GM08714 (cell line): Measurements from ENCODE around the gene GOLGA7B.
"Not testable (repeated sequence)": the region's sequence is repeated elsewhere in the genome, so short reads cannot be mapped to it uniquely, and the experiment has no call there.

Experiments used
- H3K4me3 ChIP-seq: fragments of 200-500 bp; sonication (Bioruptor generic); 2 replicates; pipeline ENCODE4 v1.5.1; 2014; ENCODE audit warnings: mild to moderate bottlenecking, low read length, inconsistent platforms
- ZNF274 ChIP-seq: IDR thresholded peaks from 2 replicates; pipeline ENCODE4 v1.6.1; 2012; ENCODE audit warnings: mild to moderate bottlenecking, low read depth, low read length

Gene GOLGA7B

DNA sequence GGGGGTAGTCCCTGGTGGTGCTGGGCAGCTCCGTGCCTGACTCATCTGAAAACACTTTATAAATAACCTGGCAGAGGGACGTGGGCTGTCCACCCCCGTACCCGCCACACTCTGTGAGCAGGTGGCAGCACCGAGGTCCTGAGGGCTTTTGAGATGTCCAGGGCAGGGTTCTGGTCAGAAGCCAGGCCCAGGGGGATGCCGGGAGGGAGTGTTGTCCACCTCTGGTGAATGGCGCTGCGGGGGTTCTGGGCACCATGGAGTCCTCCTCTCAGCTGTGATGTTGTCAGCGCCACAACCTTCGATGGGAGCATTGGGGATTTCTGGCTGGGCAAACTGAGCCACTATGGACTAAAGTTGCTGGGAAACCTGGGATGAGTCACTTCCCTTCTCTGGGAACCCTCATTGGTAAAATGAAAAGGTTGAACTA, 27.4 kb upstream of the GOLGA7B start:
- H3K4me3 ChIP-seq: no peak overlapping the region
- no peak for TF ChIP-seq ZNF274

DNA sequence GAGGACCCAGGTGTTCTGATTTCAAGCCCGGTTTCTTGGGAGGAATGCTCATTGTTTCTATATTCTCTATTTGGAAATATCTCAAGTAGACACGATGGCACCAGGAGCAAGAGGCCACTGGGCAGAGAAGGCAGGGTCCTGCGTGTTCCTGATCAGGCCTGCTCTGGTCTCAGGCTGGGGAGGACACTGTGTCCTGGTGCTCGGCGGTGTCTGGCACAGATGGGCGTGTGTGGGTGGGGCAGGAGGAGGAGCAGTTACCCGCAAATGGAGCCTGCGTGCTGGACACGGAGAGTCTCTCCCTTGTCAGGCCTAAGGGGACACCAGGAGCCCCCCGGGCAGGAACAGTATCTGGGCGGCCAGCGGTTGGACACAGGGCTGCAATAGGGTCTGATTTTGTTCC, 25.9 kb upstream of the GOLGA7B start:
- no peak overlapping the region for H3K4me3 ChIP-seq
- TF ChIP-seq ZNF274: no peak

DNA sequence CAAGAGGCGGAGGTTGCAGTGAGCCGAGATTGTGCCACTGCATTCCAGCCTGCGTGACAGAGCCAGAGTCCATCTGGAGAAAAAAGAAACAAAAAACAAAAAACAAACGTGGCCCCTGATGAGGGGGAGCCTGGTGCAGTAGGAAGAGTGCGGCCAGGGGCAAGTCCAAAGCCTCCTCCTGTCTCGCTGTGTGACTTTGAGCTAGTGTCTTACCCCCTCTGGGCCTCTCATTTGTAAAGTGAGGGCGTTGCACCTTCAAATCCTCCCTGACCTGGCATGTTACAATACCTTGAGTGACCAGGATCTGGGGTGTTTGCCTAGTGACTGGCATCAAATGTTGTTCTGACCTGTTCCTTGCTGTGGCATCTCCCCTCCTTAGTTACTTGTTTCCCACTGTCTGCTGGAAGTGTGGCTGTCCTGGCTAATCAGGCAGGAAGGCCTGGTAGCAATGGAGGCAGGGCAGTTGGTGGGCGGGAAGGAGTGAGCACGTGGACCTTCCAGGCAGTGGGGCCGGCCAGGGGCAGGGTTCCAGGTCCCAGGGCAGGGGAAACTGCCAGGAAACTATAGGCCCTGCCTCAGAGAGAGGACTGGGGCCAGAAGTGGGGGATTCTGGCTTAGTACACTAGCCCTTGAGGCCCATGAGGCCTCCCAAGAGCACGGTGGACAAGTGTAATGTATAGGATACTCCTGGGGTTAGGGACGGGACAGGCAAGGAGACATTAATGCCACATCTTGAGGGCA, 24.5 kb upstream of the GOLGA7B start:
- H3K4me3 ChIP-seq: no peak overlapping the region
- no peak for TF ChIP-seq ZNF274

DNA sequence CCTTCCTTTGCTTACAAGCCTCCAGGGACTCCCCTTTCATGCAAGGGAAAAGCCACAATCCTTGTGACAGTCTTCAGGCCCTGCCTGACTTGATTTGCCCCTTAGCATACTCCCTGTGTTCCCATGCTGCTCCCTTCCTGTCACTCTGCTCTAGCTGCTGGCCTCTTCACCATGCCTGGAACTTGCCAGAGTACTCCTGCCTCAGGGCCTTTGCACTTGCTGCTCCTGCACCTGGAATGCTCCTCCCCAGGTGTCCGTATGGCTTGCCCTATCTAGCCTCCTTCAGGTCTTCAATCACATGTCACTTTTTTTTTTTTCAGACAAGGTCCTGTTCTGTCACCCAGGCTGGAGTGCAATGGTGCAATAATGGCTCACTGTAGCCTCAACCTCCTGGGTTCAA, 22.8 kb upstream of the GOLGA7B start:
- no peak for TF ChIP-seq ZNF274
- no peak overlapping the region for H3K4me3 ChIP-seq

DNA sequence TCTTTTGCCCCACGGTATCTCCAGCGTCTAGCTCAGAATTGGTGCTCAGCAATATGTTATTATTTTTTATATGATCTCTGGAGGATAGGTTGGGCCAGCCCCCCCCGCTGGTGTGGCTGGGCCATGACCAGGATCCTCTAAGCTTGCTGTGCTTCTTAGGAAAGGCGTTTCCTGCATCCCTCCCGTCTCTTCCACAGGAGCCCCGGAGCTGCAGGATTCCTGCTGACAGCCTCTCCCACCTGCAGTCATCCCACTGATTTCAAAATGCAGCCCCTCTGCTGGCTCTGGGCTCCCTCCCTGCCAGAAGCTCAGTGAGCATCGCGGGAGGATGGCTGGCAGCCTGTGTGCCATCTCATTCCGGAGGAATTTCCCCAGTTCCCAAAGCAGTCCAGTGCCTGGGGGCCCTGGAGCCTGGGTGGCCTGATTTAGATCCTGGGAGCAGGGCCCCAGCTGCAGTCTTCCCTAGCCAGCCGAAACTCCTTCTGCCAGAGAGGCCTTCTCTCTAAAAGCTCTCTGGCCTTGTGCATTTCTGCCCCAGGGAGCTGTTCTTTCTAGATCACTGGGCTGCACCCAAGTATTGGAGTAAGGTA, 21.8 kb upstream of the GOLGA7B start:
- no peak for TF ChIP-seq ZNF274

DNA sequence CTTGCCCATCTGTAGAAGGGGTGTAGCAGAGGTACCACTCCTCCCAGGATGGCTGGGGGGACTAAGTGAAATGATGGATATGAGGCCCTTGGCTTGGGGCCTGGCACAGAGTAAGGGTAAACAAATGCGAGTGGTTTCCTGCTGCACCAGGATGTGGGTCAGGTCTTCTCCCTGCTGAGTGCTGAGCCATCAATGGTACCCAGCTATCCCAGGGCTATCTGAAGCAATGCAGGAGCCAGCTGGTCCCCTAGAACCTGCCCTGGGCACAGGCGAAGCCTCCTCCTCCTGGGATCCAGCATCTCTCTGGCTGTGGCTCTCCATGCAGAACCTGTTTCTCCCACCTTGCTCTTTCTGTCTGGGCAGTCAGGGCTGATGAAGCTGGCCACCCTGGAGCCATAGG, 20.9 kb upstream of the GOLGA7B start:
- TF ChIP-seq ZNF274: no peak
- no peak overlapping the region for H3K4me3 ChIP-seq

More for the DNA sequence above, 21.8 kb upstream of the GOLGA7B start:
- no peak overlapping the region for H3K4me3 ChIP-seq

DNA sequence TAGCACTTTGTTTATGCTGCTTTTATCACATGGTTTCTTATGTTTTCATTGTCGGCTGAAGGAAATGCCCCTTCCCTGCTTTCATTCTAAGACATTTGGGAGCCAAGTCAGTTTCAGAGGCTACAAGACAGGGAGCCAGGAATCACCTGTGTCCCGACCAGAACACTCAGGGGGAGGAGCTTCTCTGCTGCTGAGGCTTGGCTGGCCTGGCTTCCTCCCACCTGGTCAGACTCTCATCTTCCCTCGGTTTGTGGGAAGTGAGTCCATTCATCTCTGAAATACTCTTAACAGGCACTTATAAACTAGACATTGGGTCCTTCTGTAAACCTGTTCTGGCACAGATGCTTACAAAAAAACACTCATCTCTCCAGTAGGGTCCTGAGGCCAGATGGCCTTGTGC, 19.6 kb upstream of the GOLGA7B start:
- TF ChIP-seq ZNF274: no peak
- H3K4me3 ChIP-seq: no peak overlapping the region

DNA sequence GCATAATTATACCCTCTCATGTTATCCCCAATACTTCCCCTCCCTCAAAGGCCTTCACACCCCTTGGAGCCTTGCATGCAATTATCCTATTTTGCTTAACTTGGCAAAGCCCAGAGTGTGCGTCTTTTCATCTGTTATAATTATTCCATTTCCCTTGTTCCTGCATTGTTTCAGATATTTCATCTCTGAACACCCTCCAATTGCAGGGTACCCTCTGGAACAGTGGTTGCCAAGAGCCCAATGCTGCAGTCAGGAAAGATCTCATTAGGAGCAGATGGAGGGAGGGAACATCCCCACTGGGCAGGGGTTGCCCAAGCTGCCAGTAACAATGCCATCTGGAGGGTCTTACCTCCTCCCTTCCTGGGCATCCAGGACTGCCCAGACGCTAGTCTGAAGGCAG, 18.4 kb upstream of the GOLGA7B start:
- TF ChIP-seq ZNF274: no peak

DNA sequence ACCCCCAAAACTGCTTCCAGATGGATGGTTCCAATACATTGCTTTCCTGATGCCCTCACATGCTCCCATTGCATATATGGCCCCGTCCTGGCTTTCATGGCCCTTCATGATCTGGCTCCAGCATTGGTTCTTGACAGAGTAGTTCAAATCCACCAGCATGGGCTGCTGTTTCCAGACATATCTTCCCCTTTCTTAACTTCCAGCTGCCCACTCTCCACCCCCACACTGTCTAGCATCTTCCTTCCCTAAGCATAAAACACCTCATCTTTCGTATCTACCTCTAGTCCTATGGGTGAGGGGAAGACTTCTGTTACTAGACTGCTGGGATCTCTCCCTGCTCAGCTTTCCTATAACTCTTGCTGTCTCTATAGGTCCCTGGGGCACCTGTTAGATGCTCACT, 13.2 kb upstream of the GOLGA7B start:
- no peak for TF ChIP-seq ZNF274
- H3K4me3 ChIP-seq: no peak overlapping the region

More for the DNA sequence above, 18.4 kb upstream of the GOLGA7B start:
- H3K4me3 ChIP-seq: no peak overlapping the region

DNA sequence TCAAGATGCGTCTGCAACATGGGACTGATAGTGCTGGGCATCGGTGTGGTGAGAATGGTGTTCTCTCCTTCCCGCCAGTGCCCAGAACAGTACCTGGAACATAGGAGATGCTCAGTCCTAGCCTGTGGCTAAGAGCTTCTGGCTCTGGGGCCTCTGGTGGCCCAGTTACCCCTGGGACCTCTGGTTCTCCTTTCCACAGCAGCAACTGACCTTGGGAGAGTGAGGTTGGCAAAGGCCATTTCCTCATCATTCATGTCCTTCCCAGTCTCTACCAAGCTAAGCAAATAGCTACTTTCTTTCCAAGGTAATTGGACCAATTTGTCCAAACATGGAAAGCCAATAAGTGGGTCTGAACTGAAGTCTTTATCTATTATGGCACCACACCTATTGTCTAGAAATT, 11.6 kb upstream of the GOLGA7B start:
- no peak overlapping the region for H3K4me3 ChIP-seq
- TF ChIP-seq ZNF274: no peak

DNA sequence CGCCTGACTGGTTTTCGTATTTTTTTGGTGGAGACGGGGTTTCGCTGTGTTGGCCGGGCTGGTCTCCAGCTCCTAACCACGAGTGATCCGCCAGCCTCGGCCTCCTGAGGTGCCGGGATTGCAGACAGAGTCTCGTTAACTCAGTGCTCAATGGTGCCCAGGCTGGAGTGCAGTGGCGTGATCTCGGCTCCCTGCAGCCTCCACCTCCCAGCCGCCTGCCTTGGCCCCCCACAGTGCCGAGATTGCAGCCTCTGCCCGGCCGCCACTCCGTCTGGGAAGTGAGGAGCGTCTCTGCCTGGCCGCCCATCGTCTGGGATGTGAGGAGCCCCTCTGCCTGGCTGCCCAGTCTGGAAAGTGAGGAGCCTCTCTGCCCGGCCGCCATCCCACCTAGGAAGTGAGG, 8.5 kb upstream of the GOLGA7B start:
- not testable (repeated sequence) for H3K4me3 ChIP-seq

DNA sequence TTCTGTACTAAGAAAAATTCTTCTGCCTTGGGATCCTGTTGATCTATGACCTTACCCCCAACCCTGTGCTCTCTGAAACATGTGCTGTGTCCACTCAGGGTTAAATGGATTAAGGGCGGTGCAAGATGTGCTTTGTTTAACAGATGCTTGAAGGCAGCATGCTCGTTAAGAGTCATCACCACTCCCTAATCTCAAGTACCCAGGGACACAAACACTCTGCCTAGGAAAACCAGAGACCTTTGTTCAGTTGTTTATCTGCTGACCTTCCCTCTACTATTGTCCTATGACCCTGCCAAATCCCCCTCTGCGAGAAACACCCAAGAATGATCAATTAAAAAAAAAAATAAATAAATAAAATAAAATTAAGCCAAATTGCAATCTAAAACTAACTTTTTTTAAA, 7.5 kb upstream of the GOLGA7B start:
- H3K4me3 ChIP-seq: not testable (repeated sequence)

DNA sequence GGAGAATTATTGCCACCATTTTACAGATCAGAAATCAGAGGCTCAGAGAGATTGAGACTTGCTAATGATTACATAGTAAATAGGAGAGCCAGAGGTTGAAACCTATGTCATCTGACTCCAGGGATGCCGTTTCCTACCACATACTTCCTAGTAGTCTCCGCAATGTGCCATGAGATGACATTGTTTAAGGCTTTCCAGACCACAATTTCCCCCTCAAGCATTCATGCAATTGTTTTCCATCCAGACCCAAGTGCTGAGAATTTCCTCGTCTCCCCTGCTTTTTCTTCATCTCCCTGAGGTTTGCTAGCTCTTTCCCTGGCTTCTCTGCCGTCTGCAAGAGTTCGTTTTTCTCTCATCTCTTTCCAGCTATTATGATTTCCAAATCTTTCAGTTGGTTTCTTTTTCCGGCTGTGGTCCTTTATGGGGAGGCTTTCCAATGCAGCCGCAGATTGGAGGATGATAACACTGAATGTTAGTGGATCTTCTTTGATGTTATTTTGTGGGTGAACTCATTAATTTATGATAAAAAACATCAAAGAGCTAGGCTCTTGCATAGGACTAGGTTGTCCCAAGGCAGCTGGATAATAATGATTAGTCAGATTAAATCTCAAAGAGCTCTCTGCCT, 6.9 kb upstream of the GOLGA7B start:
- no peak overlapping the region for H3K4me3 ChIP-seq
- no peak for TF ChIP-seq ZNF274

DNA sequence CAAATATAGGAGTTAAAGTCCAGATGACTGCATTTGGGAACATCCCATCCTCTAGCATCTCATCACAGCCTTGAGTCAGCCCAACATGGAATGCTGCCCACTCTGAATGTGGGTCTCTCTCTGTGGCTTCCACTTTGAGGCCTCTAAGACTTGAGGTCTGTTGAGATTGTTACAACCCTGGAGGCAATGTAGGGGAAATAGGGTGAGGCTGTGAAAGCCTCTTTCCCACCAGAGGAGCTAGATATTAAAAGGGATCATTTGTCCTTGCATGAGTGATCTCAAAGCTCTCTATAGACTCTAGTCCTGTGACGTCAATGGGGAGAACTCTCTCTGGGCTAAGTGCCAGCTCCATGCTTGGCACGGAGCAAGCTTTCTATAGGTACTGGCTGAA, 6.4 kb upstream of the GOLGA7B start:
- H3K4me3 ChIP-seq: no peak overlapping the region
- no peak for TF ChIP-seq ZNF274

DNA sequence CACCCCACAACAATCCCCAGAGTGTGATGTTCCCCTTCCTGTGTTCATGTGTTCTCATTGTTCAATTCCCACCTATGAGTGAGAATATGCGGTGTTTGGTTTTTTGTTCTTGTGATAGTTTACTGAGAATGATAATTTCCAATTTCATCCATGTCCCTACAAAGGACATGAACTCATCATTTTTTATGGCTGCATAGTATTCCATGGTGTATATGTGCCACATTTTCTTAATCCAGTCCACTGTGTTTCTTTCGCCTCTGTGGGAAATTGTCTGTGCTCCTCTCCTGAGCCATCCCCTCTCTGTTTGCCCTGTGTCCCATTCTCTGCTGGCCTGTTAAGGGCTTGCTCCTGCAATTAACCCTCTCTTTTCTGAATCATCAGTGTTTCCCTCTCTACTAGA, 5.7 kb upstream of the GOLGA7B start:
- H3K4me3 ChIP-seq: not testable (repeated sequence)

DNA sequence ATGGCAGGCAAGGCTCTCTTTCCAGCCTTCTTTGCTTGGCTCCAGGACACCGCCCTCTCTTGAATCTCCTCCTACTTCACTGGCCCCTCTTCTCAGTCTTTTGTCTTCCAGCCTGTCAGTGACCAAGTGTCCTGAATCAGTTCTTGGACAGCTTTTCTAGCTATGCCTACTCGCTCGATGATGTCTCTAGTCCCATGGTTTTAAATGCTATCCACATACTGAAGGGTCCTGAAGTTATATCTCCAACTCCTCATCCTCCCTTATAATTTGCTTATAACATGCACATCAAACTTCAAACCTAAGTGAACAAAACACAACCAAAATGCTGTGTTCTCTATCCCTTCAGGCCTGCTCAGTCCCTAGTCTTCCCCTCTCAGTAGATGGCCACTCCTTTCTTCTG, 5.0 kb upstream of the GOLGA7B start:
- no peak for TF ChIP-seq ZNF274
- no peak overlapping the region for H3K4me3 ChIP-seq
